ENCODE results near the gene FOXO3B. TPM values are rescaled to one million over a fixed set of nuclear protein-coding genes. Genes with fewer than 3 reads are reported as not detected.
"Not testable (repeated sequence)": the region's sequence is repeated elsewhere in the genome, so short reads cannot be mapped to it uniquely, and the experiment has no call there.

FOXO3B gene
- total RNA-seq (ENCODE audit: insufficient read depth, low replicate concordance): 1.9 TPM

DNA sequence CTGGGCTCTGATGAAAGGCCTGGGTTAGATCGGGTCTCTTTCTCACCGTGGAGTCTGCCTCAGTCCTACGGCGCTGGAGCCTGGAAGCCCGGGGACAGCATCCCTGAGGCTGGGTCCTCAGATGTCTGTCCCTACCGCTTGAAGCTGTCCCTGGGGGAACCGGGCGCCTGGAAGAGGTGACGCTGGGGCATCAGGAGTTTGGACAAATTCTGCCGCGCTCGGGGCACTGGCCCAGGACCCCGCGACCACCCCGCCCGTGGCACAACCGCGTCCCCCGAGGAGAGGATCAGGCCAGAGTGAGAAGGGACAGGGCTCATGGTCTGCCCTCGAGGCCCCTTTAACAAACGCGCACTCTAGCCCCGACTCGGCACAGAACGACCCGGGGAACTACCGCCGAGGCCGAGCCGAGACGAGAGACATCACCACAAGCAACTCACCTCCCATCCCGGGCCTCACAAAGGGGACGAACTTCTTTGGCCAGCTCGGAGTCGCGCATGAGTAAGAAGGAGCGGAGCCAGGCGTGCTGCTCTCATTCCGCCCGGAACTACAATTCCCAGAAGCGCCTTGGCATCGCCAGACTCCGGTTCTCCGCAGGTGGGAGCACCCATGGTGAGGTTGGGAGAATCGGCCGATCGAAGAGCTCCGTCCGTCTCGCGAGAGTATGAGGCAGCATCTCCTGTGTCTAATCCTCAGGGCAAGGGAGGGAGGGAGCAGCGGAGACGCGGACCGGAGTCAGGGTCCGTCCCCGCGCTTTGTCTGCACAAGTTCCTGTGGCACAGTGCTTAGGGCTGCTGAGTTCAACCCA is at the start of gene FOXO3B:
TSS of gene FOXO3B (minus strand) at position 548 of the 805 bp plus-strand sequence. CDS start 663 bp downstream, outside the sequence.
- peak; percentile 99 for DNase-seq (ENCODE audit: low spot score)

DNA sequence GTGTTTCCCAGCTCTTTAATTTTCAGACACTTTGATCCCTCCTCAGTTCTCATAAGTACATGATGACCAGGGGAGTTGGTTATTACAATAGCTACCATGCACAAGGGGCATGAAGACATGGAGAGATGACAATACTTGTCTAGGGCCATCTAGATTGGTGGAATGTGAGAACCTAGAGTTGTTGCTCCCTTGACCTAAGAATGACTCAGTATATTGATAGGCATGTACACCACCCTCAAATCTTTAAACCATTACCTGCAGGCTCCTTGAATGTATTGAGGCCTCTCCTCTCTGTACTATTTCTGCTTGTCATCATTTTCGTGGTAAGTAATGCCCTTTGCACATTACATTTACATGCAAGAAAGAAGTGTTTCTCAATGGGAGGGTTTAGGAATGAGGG is 41.4 kb upstream of the FOXO3B start:
- DNase-seq (ENCODE audit: low spot score): not testable (repeated sequence)

DNA sequence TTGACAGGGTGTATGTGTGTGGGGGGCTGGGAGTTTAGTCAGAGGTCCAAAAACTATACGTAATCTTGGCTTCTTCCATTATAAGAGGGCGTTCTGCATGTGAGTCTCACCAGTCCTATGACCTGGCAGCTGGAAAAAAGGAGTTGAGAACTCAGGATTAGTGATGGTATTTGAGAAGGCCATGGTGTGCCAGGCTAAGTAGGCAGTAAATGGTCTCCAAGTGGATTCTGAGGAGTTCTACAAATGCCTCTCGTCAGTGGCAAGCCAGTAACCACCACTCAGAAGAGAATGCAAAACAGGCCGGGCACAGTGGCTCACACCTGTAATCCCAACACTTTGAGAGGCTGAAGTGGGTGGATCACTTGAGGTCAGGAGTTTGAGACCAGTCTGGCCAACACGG is 40.5 kb upstream of the FOXO3B start:
- not testable (repeated sequence) for DNase-seq (ENCODE audit: low spot score)

DNA sequence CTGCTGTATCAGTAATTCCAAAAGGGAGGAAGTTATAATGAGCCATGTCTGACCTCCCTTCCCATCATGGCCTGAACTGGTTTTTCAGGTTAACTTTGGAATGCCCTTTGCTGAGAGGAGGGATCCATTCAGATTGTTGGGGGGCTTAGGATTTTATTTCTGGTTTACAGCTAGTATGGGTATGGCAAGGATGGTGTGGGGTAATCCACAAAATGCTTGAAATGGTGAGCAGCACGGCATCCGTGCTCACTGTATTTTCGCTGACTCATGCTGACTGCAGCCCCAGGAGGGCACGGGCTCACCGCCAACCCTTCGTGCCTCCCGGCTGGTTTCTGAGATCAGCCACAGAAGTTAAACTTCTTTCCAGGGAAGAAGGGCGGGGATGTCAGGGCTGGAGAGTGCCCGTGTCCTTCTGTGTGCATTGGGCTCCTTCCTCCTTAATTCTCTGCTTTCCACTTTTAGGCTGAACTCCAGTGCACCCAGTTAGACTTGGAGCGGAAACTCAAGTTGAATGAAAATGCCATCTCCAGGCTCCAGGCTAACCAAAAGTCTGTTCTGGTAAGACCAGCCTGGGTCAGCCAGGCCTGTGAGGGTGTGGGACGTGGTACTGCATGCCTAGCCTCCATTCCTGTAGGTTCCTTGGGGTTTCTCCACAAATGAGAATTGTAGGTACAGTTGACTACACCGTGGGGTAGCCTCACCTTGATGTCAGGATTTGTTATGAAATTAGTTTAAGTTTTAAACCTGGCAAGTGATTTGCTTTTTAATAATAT is 39.8 kb upstream of the FOXO3B start:
- DNase-seq (ENCODE audit: low spot score): not testable (repeated sequence)

DNA sequence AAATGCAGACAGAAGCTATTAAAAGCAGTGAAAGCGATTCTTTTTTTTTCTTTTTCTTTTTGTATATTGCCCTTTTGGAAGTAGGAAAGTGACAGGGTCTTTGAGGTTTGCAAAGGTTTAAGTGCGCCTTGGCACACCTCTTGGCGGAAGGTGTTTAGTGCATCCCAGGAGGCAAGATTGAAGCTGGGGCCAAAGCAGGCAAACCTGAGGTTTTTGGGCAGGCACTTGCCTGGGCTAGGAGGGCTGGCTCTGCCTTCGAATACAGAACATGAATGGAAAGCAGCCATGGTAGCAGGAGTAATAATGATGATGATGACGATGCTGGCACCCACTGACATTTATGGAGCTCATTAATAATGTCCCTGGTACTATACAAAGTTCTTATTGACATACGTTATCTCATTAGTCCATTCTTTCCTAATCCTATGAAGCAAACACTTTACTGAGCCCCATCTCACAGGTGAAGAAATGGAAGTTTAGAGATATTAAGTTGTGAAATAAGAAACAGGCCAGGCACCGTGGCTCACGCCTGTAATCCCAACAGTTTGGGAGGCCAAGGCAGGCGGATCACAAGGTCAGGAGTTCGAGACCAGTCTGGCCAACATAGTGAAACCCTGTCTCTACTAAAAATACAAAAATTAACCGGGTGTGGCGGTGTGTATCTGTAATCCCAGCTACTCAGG is 37.5 kb upstream of the FOXO3B start:
- not testable (repeated sequence) for DNase-seq (ENCODE audit: low spot score)

DNA sequence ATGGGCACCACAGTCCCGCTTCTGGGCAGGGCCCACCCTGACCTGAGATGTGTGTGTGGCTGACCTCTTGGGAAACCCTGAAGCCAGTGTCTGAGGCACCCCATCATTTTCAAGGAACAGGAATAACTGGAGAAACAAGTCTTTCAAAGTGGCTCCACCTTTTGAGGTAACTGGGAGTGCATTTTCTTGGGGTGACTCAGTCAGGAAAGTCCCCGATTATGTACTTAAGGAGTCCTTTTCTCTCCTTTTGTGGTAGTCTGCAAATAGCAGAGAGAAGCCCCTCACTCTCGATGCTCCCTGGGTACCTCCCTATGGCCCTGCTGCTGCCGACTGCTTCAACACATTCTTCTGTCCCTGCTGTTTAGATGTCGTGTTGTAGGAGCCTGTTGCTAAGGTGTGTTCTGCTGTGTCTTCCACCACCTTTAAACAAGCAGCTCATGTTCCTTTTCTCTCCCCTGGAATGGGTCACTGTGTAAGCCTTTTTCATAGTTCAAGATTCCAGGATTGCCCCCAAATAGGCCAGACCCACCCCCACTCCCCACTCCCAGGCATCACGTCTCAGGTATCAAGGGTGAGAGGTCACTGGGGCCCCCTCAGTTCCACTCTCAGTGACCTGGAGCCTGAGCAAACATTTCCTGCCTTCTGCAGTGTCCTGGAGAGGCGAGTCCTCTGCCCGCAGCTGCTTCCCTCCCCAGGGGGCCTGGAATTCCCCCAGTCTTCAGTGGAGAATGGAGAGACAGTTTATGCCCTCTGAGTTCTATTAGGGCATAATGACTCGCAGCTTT is 36.7 kb upstream of the FOXO3B start:
- DNase-seq (ENCODE audit: low spot score): peak; percentile 43

DNA sequence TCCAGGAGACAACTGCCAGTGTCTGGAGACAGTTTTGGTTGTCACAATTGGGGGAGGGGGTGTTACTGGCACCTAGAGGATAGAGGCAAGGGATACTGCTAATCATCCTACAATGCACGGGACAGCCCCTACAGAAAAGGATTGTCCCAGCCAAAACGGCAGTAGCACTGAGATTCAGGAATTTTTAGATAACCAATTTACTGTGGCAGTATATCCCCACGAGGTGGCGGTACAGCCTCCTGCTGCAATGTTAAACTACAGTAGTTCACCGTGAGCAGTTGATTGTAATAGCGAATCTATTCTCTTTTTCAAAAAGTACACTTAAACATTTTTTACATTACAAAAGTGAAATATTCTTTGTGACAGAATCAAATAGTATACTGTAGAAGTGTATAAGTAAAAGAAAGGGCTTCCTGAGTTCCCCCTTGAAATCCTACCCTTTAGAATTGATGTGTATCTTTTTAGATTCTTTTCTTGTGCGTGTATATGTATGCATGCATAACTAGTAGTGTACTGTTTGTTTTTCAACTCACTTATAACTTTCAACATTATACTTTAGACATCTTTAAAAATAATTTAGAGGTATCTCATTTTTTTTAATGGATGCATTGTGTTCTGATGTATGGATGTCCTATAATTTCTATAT is 30.4 kb upstream of the FOXO3B start:
- DNase-seq (ENCODE audit: low spot score): peak; percentile 59

DNA sequence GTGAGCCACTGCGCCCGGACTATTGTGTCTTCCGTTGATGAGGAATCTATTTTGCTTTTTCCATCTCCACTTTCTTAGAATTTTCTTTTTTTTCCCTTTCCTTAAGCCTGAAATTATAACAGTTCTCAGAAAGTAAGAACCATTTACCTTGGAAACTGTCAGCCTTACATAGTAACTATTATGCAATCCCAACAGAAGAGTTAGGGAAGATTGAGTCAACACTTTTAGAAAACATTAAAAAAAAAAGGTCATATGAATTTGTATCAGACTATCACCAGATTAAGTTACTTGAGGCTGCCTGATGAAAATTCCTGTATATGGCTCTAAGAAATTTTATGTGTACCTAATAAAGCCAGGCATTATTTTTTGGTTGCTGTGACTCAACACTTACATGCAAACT is 26.1 kb upstream of the FOXO3B start:
- DNase-seq (ENCODE audit: low spot score): not testable (repeated sequence)

DNA sequence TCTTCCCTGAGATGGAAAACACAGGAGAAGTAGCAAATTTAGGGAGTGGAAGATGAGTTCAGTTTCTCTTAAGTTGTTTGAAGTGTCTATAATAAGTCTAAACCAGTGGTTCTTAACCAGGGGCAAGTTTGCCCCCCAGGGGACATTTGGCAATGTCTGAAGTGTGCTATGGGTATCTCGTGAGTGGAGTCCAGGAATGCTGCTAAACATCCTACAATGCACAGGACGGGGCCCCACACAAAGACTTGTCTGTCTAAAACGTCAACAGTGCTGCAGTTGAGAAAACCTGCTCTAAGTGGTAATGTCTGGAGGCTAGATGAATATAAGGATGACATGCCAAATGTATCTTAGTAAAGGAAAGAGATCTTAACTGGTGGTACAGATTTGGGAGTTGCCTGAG is 23.8 kb upstream of the FOXO3B start:
- DNase-seq (ENCODE audit: low spot score): not testable (repeated sequence)

DNA sequence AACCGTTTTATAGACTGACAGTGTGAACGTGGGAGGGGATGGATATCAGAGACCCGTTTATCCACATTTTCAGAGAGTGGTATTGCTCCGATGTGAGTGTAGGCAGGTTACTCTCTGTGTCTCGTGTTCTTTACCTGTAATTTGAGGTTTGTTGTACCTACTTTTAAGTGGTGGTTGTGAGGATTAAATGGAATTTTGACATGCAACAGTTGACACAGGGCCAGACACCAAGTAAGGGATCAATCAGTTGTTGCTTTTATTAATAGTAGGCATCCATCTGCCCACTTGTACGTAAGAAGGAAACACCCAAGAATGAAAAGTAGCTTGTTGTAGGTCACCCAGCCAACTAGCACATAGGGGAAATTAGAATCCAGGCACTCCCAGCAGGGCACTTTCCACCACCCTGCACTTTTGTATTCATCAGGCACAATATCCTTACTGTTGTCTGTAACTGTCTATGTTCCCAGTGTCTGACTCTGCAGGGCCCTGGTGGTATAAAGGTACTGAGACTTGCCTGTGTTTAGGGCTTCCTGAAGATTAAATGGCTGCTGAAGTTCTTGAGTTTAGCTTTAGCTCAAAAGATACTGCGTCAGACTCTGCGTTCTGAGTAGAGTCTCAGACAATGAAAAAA is 16.5 kb upstream of the FOXO3B start:
- not testable (repeated sequence) for DNase-seq (ENCODE audit: low spot score)

DNA sequence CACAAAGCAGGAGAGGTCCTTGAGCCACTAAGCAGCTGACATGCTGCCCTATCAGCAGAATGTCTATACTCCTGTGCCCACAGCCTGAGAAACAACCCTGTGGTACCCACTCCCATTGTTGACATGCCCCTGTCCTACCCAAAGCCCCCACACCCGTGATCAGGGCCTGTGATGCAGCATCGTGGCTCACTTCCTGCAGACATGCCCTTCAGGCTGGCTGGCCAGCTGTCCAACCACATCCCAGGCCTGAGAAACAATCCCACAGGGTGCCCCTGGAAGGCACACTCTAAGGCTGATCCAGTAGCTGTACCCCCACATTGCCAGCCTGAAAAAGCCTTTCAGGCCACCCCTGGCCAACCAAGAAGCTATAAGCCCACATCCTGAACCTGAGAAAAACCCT is 13.0 kb upstream of the FOXO3B start:
- not testable (repeated sequence) for DNase-seq (ENCODE audit: low spot score)

DNA sequence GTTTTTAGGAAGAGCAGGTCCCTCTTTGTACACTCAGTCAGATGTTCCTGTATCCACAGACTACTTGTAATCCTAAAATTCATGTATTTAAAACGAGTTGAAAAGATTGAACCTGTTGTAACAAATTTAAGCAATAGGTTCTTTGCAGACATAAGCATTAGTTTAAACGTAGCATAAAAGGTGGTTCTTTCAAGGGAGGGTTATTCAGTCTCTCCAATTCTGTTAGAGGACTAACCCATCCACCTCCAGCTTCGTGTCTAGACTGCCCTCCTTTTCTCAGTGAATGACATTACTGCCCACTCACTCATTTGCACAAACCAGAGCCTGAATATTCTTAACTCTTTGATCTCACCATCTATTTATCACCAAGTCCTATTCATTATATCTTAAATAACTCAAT is 554 bp upstream of the FOXO3B start:
- peak; percentile 3 for DNase-seq (ENCODE audit: low spot score)

DNA sequence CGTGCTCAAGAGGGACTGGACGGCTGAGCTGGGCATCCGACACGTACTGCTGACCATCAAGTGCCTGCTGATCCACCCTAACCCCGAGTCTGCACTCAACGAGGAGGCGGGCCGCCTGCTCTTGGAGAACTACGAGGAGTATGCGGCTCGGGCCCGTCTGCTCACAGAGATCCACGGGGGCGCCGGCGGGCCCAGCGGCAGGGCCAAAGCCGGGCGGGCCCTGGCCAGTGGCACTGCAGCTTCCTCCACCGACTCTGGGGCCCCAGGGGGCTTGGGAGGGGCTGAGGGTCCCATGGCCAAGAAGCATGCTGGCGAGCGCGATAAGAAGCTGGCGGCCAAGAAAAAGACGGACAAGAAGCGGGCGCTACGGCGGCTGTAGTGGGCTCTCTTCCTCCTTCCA is 4.7 kb downstream of the FOXO3B start:
- not testable (repeated sequence) for DNase-seq (ENCODE audit: low spot score)

DNA sequence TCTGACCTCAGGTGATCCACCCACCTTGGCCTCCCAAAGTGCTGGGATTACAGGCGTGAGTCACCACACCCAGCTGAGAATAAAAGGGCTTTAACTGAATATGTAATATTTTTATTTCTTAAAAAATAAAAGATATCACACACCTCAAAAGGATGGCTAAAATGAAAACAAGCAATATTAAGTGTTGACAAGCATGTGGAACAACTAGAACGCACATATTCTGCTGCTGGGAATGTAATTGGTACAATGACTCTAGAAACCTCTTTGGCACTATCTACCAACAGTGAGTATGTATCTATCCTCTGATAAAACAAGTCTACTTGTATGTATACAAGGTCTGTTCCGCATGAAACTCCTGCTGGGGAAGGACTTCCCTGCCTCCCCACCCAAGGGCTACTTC is 5.2 kb downstream of the FOXO3B start:
- not testable (repeated sequence) for DNase-seq (ENCODE audit: low spot score)

DNA sequence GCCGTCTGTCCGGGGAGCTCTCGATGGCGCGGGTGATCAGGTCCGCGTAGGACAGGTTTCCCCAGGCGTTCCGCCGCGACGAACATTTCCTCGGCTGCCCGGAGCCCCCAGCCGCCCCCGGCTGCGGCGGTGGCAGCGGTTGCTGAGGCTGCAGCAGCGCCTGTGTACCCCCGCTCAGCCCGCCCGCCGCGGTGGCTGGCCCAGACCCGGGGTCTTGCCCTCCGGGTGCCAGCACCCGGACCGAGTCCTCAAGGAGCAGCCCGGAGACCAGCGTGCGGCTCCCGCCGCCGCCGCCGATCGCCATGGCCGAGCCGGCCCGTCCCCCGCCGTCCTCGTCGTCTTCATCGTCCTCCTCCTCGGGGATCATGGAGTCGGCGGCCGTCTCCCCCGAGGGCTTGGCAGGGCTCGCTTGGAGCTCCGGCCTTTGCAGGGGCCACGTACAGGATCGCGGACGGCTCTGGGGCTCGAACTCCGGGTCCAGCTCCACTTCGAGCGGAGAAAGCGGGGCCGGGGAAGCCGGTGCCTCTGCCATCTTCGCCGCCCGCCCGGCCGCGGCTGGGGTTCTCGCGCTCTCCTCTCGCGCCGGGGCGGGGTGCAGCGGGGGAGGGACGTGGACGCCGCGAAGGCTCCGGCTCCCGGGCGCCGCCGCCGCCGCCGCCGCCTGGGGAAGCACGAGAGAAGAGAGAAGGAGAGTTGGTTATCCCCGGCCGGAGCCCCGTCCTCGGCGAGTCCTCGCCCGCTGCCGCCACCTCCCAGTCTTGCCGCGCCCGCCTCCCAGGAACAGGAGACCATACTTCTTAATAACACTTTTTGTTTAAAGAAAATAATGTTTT is 9.5 kb downstream of the FOXO3B start:
- DNase-seq (ENCODE audit: low spot score): not testable (repeated sequence)

DNA sequence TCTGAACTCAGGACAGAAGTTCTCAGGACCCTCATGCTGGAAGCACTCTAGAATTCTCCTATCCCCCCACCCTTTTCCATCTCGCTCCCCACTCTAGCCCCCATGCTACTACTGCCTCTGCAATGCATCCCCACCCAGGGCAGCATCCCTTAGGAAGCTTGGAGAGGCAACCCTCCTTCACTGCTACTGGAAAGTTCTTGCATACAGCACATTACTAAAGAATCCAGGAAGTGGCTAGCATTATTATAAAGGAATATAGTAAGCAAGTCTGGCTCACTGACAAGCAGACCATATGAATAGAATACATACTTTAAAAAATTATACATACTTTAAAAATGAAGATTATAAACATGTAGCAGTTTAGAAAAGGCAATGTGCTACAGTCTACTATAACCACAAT is 13.5 kb downstream of the FOXO3B start:
- DNase-seq (ENCODE audit: low spot score): not testable (repeated sequence)

DNA sequence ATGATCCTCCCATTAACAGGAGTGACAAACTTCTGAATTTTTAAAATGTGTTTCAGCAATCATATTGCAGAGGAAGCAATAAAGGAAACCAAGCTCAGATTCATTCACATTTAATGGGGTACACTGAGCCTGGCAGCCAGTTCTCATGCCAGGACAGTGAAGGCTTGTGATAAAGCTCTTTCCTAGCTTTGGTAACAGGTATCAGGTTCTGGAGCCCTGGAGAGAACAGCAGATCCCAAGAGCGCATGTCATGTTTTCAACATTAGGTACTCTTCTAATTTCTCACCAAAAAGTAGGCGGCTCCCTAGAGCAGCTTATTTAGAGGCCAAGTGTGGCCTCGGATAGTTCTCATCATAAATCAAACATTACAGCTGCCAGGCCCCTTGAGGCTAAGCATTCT is 14.6 kb downstream of the FOXO3B start:
- not testable (repeated sequence) for DNase-seq (ENCODE audit: low spot score)

DNA sequence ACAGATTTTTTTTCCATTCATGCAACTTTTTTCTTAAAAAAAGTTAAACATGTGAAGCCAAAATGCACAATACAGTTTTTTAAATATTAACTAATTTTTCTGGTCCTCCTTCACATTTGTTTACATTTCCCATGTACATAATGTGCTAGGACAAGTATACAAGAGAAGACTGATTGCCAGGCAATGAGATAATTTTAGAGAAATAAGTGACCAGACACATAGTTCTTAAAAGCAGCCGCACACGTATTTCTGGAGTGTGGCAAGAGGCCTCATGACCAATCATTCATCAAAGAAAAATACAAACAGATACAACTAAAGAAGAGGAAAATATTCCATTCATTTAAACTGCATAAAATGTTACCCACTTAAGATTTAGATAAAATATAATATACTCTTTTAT is 15.8 kb downstream of the FOXO3B start:
- DNase-seq (ENCODE audit: low spot score): not testable (repeated sequence)

DNA sequence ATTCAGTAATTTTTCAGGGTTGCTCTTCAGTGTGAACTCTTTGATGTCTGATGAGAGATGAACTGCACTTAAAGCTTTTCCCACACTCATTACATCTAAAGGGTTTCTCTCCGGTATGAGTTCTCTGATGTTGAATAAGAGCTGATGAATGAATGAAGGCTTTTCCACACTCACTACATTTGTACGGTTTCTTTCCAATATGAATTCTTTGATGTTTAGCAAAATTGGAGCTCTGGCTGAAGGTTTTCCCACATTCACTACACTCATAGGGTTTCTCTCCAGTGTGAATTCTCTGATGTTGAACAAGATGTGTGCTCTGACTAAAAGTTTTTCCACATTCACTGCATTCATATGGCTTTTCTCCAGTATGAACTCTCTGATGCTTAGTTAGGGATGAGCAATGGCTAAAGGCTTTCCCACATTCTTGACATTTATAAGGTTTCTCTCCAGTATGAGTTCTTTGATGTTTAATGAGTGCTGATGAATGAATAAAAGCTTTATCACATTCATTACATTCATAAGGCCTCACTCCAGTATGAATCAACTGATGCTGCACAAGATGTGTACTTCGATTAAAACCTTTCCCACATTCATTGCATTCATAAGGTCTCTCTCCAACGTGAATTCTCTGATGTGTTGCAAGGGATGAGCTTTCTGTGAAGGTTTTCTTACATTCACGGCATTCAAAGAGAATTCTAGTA is 20.0 kb downstream of the FOXO3B start:
- DNase-seq (ENCODE audit: low spot score): not testable (repeated sequence)

Data from umbilical cord (tissue), 2 donors.